MM.1S (cell line): ENCODE data around the gene TOM1.

Experiments used
- DNase-seq: peaks from one replicate; pipeline ENCODE4 v3.0.0-alpha.2; 2015
- H2AFZ ChIP-seq: fragments of 300-600 bp; sonication (generic); 2 replicates; pipeline ENCODE4 v1.6.0; 2016; ENCODE audit warnings: antibody characterized with exemption, low read length
- H3F3A ChIP-seq: fragments of 300-600 bp; sonication (generic); 2 replicates; pipeline ENCODE4 v1.6.1; 2016; ENCODE audit warnings: mild to moderate bottlenecking, antibody characterized with exemption, low read length, moderate library complexity, mixed read lengths; ENCODE audit not compliant: insufficient read depth
- H3K27ac ChIP-seq: fragments of 300-600 bp; sonication (generic); 2 replicates; pipeline ENCODE4 v1.5.1; 2016; ENCODE audit warnings: mild to moderate bottlenecking, low read length
- H3K27me3 ChIP-seq: fragments of 300-600 bp; sonication (generic); replicated peaks from 2 replicates; pipeline ENCODE4 v1.6.0; 2016; ENCODE audit warnings: low read length; ENCODE audit not compliant: insufficient read depth
- H3K36me3 ChIP-seq: fragments of 300-600 bp; sonication (generic); replicated peaks from 2 replicates; pipeline ENCODE4 v1.6.1; 2016; ENCODE audit warnings: mild to moderate bottlenecking, low read length, mixed read lengths; ENCODE audit not compliant: insufficient read depth
- H3K4me1 ChIP-seq: fragments of 300-600 bp; sonication (generic); 2 replicates; pipeline ENCODE4 v1.6.1; 2016; ENCODE audit warnings: low read length, mixed read lengths
- H3K4me2 ChIP-seq: fragments of 300-600 bp; sonication (generic); 2 replicates; pipeline ENCODE4 v1.6.0; 2016; ENCODE audit warnings: low read depth, low read length
- H3K4me3 ChIP-seq: fragments of 300-600 bp; sonication (generic); 2 replicates; pipeline ENCODE4 v1.5.1; 2016; ENCODE audit warnings: low read length, mixed read lengths
- H3K79me2 ChIP-seq: fragments of 300-600 bp; sonication (generic); 2 replicates; pipeline ENCODE4 v1.6.1; 2016; ENCODE audit warnings: mixed run types, low read length, mixed read lengths
- H3K9ac ChIP-seq: fragments of 300-600 bp; sonication (generic); 2 replicates; pipeline ENCODE4 v1.6.1; 2016; ENCODE audit warnings: low read length, mixed read lengths
- H3K9me2 ChIP-seq: fragments of 300-600 bp; sonication (generic); replicated peaks from 2 replicates; pipeline ENCODE4 v1.6.1; 2016; ENCODE audit warnings: mild to moderate bottlenecking, low read length, mixed read lengths; ENCODE audit not compliant: insufficient read depth
- H3K9me3 ChIP-seq: fragments of 300-600 bp; sonication (generic); replicated peaks from 2 replicates; pipeline ENCODE4 v1.6.1; 2016; ENCODE audit warnings: mild to moderate bottlenecking, low read length, mixed read lengths; ENCODE audit not compliant: insufficient read depth
- H4K20me1 ChIP-seq: fragments of 300-600 bp; sonication (generic); 2 replicates; pipeline ENCODE4 v1.6.1; 2016; ENCODE audit warnings: mild to moderate bottlenecking, low read length, moderate library complexity, mixed read lengths; ENCODE audit not compliant: insufficient read depth
- EZH2 ChIP-seq: fragments of 300-600 bp; sonication (generic); optimal IDR thresholded peaks from 2 replicates; pipeline ENCODE3; 2017; ENCODE audit warnings: low read depth, mild to moderate bottlenecking, antibody characterized with exemption, low read length, mixed read lengths
- EZH2phosphoT487 ChIP-seq: fragments of 300-600 bp; sonication (generic); IDR thresholded peaks from 2 replicates; pipeline ENCODE4 v1.6.1; 2018; ENCODE audit warnings: antibody characterized with exemption, low read length
- TF ChIP-seq, protein P1 (sequence below): fragments of 300-600 bp; sonication (generic); IDR thresholded peaks from 2 replicates; pipeline ENCODE4 v1.5.1; 2016; ENCODE audit warnings: antibody characterized with exemption, low read length, mixed read lengths

Gene TOM1

GRCh38 chr22:35386670-35387288 is 87.1 kb downstream of the TOM1 start:
- H3F3A ChIP-seq: 0 out of 2 replicates have a peak, but pooled peaks cover under 1% of the 10 kb centered on the region
- no peak overlapping the region for H3K4me2 ChIP-seq
- H3K9ac ChIP-seq: no peak overlapping the region

DNA sequence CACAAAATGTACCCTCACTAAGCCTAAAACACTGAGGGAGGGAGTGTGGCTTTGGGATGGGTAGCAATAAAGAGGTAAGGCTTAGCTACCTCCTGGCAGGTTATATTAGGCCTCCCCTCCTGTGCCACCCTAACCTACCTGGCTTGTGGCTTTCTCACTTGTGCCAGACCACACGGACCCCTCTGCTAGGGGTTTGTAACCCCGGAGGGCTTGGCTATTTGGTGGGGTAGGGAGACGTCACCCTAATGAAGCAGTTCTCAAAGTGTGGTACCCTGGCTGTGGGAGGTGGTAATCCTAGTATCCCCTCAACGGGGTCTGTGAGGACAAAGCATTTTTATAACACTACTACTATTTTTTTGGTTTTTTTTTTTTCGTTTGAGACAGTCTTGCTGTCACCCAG is 91.2 kb downstream of the TOM1 start:
- TF ChIP-seq, protein P1, sequence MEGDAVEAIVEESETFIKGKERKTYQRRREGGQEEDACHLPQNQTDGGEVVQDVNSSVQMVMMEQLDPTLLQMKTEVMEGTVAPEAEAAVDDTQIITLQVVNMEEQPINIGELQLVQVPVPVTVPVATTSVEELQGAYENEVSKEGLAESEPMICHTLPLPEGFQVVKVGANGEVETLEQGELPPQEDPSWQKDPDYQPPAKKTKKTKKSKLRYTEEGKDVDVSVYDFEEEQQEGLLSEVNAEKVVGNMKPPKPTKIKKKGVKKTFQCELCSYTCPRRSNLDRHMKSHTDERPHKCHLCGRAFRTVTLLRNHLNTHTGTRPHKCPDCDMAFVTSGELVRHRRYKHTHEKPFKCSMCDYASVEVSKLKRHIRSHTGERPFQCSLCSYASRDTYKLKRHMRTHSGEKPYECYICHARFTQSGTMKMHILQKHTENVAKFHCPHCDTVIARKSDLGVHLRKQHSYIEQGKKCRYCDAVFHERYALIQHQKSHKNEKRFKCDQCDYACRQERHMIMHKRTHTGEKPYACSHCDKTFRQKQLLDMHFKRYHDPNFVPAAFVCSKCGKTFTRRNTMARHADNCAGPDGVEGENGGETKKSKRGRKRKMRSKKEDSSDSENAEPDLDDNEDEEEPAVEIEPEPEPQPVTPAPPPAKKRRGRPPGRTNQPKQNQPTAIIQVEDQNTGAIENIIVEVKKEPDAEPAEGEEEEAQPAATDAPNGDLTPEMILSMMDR: no peak
- TF ChIP-seq EZH2phosphoT487: no peak
- no peak for TF ChIP-seq EZH2
- no peaks in the 10 kb centered on the region for H3K27me3 ChIP-seq
- no peak overlapping the region for H3K9ac ChIP-seq
- no peak overlapping the region for H2AFZ ChIP-seq
- H3K9me2 ChIP-seq: no peaks in the 10 kb centered on the region
- no peaks in the 10 kb centered on the region for H4K20me1 ChIP-seq
- H3K4me3 ChIP-seq: no peak overlapping the region
- H3K4me1 ChIP-seq: peaks cover 10% of the 10 kb centered on the region; the same call in 1 of the 2 replicates
- H3K9me3 ChIP-seq: no peaks in the 10 kb centered on the region
- H3K27ac ChIP-seq: no peak overlapping the region
- no peak for DNase-seq
- no peaks in the 10 kb centered on the region for H3F3A ChIP-seq
- no peak overlapping the region for H3K4me2 ChIP-seq
- no peaks in the 10 kb centered on the region for H3K36me3 ChIP-seq
- no peaks in the 10 kb centered on the region for H3K79me2 ChIP-seq

More at GRCh38 chr22:35386670-35387288, 87.1 kb downstream of the TOM1 start:
- no peaks in the 10 kb centered on the region for H3K79me2 ChIP-seq
- H3K4me1 ChIP-seq: peaks cover 7% of the 10 kb centered on the region; the same call in 1 of the 2 replicates
- H3K9me2 ChIP-seq: no peaks in the 10 kb centered on the region
- TF ChIP-seq EZH2phosphoT487 (no peak), EZH2 (no peak)
- TF ChIP-seq, protein P1: no peak
- H3K27ac ChIP-seq: no peak overlapping the region
- H3K36me3 ChIP-seq: no peaks in the 10 kb centered on the region
- no peak overlapping the region for H3K4me3 ChIP-seq
- DNase-seq: no peak
- no peaks in the 10 kb centered on the region for H3K9me3 ChIP-seq
- H2AFZ ChIP-seq: no peak overlapping the region
- no peaks in the 10 kb centered on the region for H4K20me1 ChIP-seq
- no peaks in the 10 kb centered on the region for H3K27me3 ChIP-seq

GRCh38 chr22:35392357-35392756 is 92.7 kb downstream of the TOM1 start:
- no peak overlapping the region for H2AFZ ChIP-seq
- TF ChIP-seq, protein P1: no peak
- no peak for TF ChIP-seq EZH2phosphoT487
- no peaks in the 10 kb centered on the region for H3K9me2 ChIP-seq
- H3K9me3 ChIP-seq: no peaks in the 10 kb centered on the region
- DNase-seq: peak; percentile 37
- no peak overlapping the region for H3K4me2 ChIP-seq
- H3K4me3 ChIP-seq: no peak overlapping the region
- no peaks in the 10 kb centered on the region for H3K79me2 ChIP-seq
- no peaks in the 10 kb centered on the region for H4K20me1 ChIP-seq
- H3K27me3 ChIP-seq: no peaks in the 10 kb centered on the region
- no peaks in the 10 kb centered on the region for H3F3A ChIP-seq
- no peak overlapping the region; the same call in 1 of the 2 replicates for H3K27ac ChIP-seq
- peaks cover 10% of the 10 kb centered on the region; the same call in 1 of the 2 replicates for H3K4me1 ChIP-seq
- H3K9ac ChIP-seq: no peak overlapping the region
- no peaks in the 10 kb centered on the region for H3K36me3 ChIP-seq
